GM18519 (cell line): ENCODE results near the gene S100A11.
A peak's percentile ranks its signal among the peaks of the same experiment; 100 is the strongest.
"Not testable (repeated sequence)": the region's sequence is repeated elsewhere in the genome, so short reads cannot be mapped to it uniquely, and the experiment has no call there.

Source experiments
- ATAC-seq: cut with Tn5 transposase; IDR thresholded peaks from one replicate; pipeline ENCODE4 v1.9.1; 2021; ENCODE audit warnings: mild to moderate bottlenecking, moderate library complexity; ENCODE audit not compliant: unreplicated experiment, low FRiP score

S100A11 gene

GRCh38 chr1:152036267-152037216 lies at the start of gene S100A11:
Gene S100A11, minus strand, starts transcription at chr1:152037004. Its CDS starts 89 bp downstream, at chr1:152036915.
- no peak for ATAC-seq

DNA sequence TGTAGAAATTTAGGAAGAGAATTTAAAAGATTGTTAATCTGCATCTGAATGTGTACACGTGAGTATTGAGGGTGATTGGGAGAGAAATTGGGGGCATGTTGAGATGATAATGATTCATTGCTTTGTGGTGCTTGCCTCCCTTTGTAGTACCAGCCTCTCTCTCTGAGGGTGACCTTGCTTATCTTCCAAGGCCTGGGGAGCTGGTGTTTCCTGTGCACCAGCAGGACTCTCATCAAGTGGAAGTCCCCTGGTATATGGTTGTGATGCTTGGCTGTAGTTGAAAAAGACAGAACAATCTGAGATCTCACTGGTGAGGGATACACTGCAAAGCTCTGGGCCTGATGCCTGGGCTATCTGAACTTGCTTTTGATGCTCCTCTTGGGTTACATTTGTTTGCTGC lies 48.0 kb upstream of the S100A11 start:
- ATAC-seq, result no peak

GRCh38 chr1:152081026-152081425 lies 44.2 kb upstream of the S100A11 start:
- ATAC-seq, result not testable (repeated sequence)

DNA sequence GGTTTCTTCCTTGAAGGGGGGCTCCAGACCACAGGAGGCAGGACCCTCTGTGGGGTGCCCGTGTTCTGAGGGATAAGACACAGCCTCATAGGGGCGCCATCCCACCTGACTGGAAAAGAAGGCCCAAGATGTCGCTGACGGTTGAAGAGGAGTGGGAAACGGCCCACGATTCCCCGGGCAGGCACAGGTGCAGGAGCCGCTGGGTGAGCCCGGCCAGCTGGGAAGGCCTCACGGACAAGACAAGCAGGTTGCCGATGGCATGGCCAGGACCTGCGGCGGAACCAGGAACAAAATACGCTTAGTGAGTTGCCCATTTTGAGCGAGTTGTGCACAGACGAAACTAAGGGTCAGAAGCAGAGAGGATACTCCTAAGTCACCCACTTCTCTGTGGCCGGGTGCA lies 43.7 kb upstream of the S100A11 start:
- ATAC-seq, result not testable (repeated sequence)

DNA sequence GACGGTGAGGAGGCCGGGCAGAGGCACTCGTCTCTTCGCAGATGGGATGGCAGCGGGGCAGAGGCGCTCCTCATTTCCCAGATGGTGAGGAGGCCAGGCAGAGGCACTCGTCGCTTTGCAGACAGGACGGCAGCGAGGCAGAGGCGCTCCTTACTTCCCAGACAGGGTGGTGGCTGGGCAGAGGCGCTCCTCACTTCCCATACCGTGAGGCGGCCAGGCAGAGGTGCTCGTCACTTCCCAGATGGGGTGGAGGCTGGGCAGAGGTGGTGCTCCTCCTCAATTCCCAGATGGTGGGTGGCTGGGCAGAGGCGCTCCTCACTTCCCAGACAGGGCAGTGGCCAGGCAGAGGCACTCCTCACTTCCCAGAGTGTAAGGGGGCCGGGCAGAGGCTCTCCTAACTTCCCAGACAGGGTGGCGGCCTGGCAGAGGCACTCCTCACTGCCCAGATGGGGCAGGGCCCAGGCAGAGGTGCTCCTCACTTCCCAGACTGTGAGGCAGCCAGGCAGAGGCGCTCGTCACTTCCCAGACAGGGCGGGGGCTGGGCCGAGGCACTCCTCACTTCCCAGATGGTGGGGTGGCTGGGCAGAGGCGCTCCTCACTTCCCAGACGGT lies 42.1 kb upstream of the S100A11 start:
- ATAC-seq, result no peak

- no peak for ATAC-seq
Measured at GRCh38 chr1:152072311-152072710, 35.5 kb upstream of the S100A11 start.

- no peak for ATAC-seq
Measured at GRCh38 chr1:152071123-152071522, 34.3 kb upstream of the S100A11 start.

GRCh38 chr1:152067929-152068328 lies 31.1 kb upstream of the S100A11 start:
- no peak for ATAC-seq

DNA sequence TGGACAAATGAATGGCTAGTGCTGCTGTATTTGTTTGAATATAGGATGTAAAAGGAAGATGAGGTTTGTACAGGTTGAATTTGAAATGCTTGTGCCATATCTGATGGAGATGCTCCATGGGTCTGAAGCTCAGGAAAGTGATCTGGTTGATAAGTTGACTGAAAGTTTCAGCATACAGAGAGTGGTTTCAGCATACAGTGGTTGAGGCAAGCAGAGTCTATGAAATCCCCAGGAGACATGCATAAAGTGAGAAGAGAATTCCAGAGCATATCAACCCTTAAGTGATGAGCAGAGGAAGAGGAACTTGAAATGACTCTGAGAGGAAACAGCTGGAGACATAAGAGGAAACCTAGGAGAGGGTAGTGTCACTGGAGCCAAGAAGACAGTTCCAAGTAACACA lies 30.3 kb upstream of the S100A11 start:
- ATAC-seq, result no peak

DNA sequence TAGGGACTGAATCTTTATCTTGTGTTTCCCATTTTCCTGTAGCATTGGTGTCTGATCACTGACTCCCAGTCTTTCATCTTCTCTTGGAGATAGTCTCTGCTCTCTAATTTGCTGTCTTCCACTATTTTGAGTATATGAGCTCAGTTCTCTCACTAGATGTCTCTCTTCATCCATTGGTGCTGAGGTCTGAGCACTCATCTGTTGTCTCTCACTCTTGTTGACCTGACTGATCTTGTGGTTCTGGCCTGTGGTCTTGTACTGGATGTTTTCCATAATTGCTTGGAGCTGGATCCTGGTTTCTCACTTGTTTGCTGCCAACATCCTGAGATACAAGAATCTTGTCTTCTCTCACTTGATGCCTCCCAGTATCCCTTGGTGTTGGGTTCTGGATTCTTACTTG lies 25.1 kb upstream of the S100A11 start:
- no peak for ATAC-seq

DNA sequence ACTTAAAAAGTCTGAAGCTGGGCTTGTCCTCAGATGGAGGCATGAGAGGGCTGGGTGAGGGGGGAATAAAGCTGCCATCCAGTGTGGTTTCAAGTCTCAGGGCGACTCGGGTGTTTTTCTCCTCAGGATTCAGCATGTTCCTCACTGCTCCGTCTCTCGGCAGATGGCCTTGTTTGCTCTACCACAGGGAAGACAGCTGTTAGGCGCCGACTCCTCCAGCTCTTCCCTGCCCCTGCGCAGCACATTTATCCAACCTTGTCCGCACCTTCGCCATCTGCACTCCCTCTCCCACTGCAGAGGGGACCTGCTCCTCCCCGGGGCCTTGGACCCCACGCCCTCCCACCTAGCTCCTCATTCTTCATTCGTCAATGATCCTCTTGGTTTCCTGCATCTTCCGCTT lies 16.6 kb upstream of the S100A11 start:
- no peak for ATAC-seq

DNA sequence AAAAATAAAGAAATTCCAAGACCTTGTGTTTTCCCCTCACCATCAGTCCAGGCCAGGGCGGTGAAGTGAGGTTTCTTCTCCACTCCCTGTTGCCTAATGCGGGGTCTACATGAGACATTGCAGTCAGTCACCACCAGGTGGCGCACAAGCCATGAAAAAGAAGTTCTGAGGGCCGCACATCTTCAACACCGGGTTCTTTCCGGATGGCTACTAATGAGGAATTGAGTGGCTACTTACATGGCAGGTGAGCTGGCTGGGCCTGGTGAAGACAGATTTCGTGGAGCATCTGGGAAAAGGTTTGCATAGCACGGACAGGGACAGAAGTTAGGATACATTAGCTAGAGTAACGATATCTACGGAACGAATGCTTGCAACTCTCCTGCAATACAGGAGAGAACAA lies 15.8 kb upstream of the S100A11 start:
- ATAC-seq, result no peak

DNA sequence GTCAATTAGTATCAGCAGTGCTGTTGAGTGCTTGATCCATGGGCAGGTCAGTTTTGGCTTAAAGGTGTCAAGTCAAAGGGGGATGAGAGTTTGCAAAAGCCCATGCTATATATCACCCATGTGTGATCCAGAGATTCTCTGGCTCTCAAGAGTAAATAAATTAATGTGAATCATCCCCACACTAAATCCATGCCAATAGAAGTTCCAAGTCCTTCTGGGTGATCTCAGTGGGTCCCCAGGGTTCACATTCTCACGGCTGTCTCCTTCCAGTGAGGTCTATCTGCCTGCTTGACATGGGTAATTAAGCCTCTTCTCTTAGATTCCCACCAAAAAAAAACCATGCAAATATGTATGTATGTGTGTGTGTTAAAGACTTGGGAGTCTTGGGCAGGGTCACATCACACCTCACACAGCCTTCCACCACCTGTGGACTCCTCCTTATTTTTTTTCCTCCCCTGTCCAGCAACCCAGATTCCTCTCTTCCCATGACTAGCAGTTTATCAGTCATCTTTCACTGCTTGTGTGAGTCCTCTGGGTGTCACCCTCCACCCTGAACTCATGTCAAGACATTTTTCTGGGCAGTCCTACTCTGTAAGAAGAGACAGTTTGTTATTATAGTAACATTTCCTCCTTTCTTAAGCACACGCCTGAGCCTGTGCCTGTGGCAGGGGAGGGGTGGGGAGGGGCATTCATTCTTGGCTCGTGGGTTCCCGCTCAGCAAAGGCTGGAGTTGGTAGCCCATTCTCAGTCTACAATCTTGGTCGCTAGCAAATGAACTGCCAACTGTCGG lies 14.3 kb upstream of the S100A11 start:
- ATAC-seq, result no peak

- no peak for ATAC-seq
Measured at GRCh38 chr1:152049291-152050083, 12.7 kb upstream of the S100A11 start.

GRCh38 chr1:152048416-152049009 lies 11.7 kb upstream of the S100A11 start:
- no peak for ATAC-seq

GRCh38 chr1:152047730-152048415 lies 11.1 kb upstream of the S100A11 start:
- ATAC-seq, result peak; percentile 96

DNA sequence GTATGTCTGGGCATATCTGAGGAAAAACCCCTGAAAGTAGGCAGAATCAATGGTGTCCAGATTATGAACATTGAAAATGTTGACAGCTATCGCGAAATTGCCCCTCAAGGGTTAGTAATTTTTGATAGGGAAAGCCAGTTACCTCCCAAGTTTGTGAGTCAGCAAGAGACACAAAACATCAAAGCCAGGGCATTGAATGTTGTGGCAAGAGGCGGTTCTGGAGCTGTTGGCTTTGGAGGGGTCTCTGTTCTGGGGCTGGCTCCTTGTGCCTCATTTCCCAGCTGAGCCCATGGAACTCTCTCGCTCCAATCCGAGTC lies 10.6 kb upstream of the S100A11 start:
- no peak for ATAC-seq

GRCh38 chr1:152044386-152044785 lies 7.6 kb upstream of the S100A11 start:
- no peak for ATAC-seq

DNA sequence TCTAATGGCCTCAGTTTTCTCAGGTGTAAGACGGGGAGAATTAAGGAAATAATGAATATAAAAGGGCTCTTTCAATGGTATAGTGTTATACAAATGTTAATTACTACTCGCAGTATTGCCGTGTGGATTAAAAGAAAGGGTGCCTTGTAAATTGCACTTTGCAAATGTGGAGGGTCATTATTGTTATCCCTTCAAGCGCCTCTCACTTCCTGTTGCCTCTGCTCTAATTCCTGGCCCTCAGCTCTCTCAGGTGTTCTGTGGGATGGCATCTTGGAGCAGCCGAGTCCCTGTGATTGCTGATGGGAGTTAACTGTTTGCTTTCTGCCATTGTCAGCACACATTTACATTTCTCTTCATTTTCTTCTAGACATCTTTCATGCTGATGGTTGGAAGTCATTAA lies 7.1 kb upstream of the S100A11 start:
- ATAC-seq, result no peak
